GM18870 (cell line): ENCODE results near the gene TSPEAR.
"Not testable (repeated sequence)": the region's sequence is repeated elsewhere in the genome, so short reads cannot be mapped to it uniquely, and the experiment has no call there.

Source experiments
- ATAC-seq: cut with Tn5 transposase; IDR thresholded peaks from one replicate; pipeline ENCODE4 v1.9.1; 2021; ENCODE audit warnings: moderate library complexity; ENCODE audit not compliant: unreplicated experiment

Gene TSPEAR

GRCh38 chr21:44510109-44510507, 201.3 kb downstream of the TSPEAR start:
- no peak for ATAC-seq

GRCh38 chr21:44509539-44509938, 201.8 kb downstream of the TSPEAR start:
- ATAC-seq: no peak

GRCh38 chr21:44508711-44509445, 202.5 kb downstream of the TSPEAR start:
- no peak for ATAC-seq

- ATAC-seq: no peak
These were observed 203.0 kb downstream of the TSPEAR start for GRCh38 chr21:44508426-44508710.

GRCh38 chr21:44507673-44508425, 203.5 kb downstream of the TSPEAR start:
- ATAC-seq: no peak

- ATAC-seq: no peak
These were observed 204.8 kb downstream of the TSPEAR start for GRCh38 chr21:44506279-44507255.

- no peak for ATAC-seq
These were observed 205.6 kb downstream of the TSPEAR start for GRCh38 chr21:44505673-44506278.

- no peak for ATAC-seq
These were observed 207.4 kb downstream of the TSPEAR start for GRCh38 chr21:44503901-44504399.

GRCh38 chr21:44503006-44503889, 208.1 kb downstream of the TSPEAR start:
- not testable (repeated sequence) for ATAC-seq

- ATAC-seq: no peak
These were observed 209.0 kb downstream of the TSPEAR start for GRCh38 chr21:44502171-44502958.

GRCh38 chr21:44500111-44500510, 211.3 kb downstream of the TSPEAR start:
- ATAC-seq: no peak

- ATAC-seq: no peak
These were observed 211.7 kb downstream of the TSPEAR start for GRCh38 chr21:44499631-44500030.

GRCh38 chr21:44499211-44499560, 212.2 kb downstream of the TSPEAR start:
- no peak for ATAC-seq

- ATAC-seq: no peak
These were observed 212.8 kb downstream of the TSPEAR start for GRCh38 chr21:44498280-44499210.

- no peak for ATAC-seq
These were observed 213.7 kb downstream of the TSPEAR start for GRCh38 chr21:44497703-44498126.

GRCh38 chr21:44496564-44497550, 214.5 kb downstream of the TSPEAR start:
- no peak for ATAC-seq
